ENCODE data around the gene NGEF. TPM values are rescaled to one million over a fixed set of nuclear protein-coding genes. Genes with fewer than 3 reads are reported as not detected.

Gene NGEF
- total and polyA plus RNA-seq, 4 donors = 10.6 to 22.6 (median 10.8) TPM

DNA sequence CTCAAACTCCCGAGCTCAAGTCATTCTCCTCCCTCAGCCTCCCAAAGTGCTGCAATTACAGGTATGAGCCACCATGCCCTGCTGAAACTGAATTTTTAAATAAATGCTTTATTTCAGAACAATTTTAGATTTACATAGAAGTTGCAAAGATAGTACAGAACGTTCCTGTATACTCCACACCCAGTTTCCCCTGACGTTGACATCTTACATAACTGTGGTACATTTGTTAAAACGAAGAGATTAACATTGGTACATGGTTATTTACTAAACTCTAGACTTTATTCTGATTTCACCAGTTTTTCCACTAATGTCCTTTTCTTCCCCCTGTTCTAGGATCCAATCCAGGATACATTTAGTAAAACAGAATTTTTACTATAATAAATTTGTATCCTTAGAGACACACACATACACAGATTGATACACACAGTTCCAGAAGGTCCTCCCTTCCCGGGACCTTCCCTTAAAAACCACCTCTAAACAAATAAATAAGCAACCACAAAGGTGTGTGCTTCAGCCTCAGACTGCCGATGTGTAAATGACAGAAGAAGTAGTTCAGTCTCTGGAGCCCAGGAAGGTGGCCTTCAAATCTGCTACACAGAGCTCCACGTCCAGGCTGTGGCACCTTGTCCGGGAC lies 26.3 kb upstream of the NGEF start (continued):
- TF ChIP-seq, protein P1, sequence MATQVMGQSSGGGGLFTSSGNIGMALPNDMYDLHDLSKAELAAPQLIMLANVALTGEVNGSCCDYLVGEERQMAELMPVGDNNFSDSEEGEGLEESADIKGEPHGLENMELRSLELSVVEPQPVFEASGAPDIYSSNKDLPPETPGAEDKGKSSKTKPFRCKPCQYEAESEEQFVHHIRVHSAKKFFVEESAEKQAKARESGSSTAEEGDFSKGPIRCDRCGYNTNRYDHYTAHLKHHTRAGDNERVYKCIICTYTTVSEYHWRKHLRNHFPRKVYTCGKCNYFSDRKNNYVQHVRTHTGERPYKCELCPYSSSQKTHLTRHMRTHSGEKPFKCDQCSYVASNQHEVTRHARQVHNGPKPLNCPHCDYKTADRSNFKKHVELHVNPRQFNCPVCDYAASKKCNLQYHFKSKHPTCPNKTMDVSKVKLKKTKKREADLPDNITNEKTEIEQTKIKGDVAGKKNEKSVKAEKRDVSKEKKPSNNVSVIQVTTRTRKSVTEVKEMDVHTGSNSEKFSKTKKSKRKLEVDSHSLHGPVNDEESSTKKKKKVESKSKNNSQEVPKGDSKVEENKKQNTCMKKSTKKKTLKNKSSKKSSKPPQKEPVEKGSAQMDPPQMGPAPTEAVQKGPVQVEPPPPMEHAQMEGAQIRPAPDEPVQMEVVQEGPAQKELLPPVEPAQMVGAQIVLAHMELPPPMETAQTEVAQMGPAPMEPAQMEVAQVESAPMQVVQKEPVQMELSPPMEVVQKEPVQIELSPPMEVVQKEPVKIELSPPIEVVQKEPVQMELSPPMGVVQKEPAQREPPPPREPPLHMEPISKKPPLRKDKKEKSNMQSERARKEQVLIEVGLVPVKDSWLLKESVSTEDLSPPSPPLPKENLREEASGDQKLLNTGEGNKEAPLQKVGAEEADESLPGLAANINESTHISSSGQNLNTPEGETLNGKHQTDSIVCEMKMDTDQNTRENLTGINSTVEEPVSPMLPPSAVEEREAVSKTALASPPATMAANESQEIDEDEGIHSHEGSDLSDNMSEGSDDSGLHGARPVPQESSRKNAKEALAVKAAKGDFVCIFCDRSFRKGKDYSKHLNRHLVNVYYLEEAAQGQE (IDR thresholded peaks at IDR 0.05) = no peak
- TF ChIP-seq FOXA1 (IDR thresholded peaks at IDR 0.05) (no peak), YY1 (IDR thresholded peaks at IDR 0.05) (no peak), HNF4G (IDR thresholded peaks at IDR 0.05) (no peak), NR2F2 (IDR thresholded peaks at IDR 0.05) (no peak)

DNA sequence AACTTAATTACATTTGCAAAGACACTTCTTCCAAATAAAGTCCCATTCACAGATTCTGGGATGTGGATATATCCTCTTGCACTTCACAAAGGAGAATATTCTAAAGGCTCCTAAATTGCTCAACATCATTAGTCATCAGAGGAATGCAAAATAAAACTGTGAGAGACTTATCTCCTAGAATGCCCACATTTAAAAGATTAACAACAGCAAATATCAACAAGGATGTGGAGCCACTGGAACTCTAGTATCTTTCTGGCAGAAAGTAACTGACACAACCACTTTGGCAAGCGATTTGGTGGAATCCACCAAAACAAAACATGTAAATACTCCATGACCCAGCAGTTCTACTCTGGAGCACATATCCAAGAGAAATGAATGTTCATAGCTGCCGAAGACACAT lies 24.0 kb upstream of the NGEF start:
- no peak for DNase-seq (ENCODE audit: low spot score)
- Histone ChIP-seq H3K36me3 (ENCODE audit: control insufficient read depth in 4 of 4, insufficient read depth in 3 of 4, low read depth in 1 of 4, low read length in 3 of 4) (no peaks in the 10 kb centered on the region), H3K4me1 (ENCODE audit: control insufficient read depth in 4 of 4, insufficient read depth in 4 of 4, low read length in 3 of 4) (no peaks in the 10 kb centered on the region), H3K4me3 (ENCODE audit: low read depth in 1 of 3, low read length in 3 of 3) (no peak overlapping the region), H3K9me3 (ENCODE audit: control insufficient read depth in 4 of 4, low read length in 3 of 4) (no peaks in the 10 kb centered on the region), H3K27ac (ENCODE audit: low read depth in 1 of 2, low read length in 2 of 2) (no peak overlapping the region), H3K27me3 (ENCODE audit: control insufficient read depth in 4 of 4, insufficient read depth in 4 of 4, low read length in 3 of 4) (no peaks in the 10 kb centered on the region), H3K9ac (ENCODE audit: low read depth in 1 of 2, low read length in 2 of 2) (no peak overlapping the region)
- no peak for TF ChIP-seq RXRA (IDR thresholded peaks at IDR 0.05)
- no peak for TF ChIP-seq JUND (IDR thresholded peaks at IDR 0.05)
- no peak for TF ChIP-seq GABPA (IDR thresholded peaks at IDR 0.05 in 1 of 2, conservative IDR thresholded peaks at IDR 0.05 in 1 of 2)
- TF ChIP-seq, protein P2, sequence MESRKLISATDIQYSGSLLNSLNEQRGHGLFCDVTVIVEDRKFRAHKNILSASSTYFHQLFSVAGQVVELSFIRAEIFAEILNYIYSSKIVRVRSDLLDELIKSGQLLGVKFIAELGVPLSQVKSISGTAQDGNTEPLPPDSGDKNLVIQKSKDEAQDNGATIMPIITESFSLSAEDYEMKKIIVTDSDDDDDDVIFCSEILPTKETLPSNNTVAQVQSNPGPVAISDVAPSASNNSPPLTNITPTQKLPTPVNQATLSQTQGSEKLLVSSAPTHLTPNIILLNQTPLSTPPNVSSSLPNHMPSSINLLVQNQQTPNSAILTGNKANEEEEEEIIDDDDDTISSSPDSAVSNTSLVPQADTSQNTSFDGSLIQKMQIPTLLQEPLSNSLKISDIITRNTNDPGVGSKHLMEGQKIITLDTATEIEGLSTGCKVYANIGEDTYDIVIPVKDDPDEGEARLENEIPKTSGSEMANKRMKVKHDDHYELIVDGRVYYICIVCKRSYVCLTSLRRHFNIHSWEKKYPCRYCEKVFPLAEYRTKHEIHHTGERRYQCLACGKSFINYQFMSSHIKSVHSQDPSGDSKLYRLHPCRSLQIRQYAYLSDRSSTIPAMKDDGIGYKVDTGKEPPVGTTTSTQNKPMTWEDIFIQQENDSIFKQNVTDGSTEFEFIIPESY (IDR thresholded peaks at IDR 0.05) = no peak
- TF ChIP-seq, protein P3, sequence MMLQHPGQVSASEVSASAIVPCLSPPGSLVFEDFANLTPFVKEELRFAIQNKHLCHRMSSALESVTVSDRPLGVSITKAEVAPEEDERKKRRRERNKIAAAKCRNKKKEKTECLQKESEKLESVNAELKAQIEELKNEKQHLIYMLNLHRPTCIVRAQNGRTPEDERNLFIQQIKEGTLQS (IDR thresholded peaks at IDR 0.05) = no peak
- no peak for TF ChIP-seq NR2F2 (IDR thresholded peaks at IDR 0.05)
- no peak for TF ChIP-seq YY1 (IDR thresholded peaks at IDR 0.05)
- no peak for TF ChIP-seq HNF4A (conservative IDR thresholded peaks at IDR 0.05)
- TF ChIP-seq FOXA2 (IDR thresholded peaks at IDR 0.05) = no peak
- no peak for TF ChIP-seq HNF4G (IDR thresholded peaks at IDR 0.05)
- no peak for TF ChIP-seq SP1 (IDR thresholded peaks at IDR 0.05)
- TF ChIP-seq, protein P1 (IDR thresholded peaks at IDR 0.05) = no peak
- TF ChIP-seq, protein P4, sequence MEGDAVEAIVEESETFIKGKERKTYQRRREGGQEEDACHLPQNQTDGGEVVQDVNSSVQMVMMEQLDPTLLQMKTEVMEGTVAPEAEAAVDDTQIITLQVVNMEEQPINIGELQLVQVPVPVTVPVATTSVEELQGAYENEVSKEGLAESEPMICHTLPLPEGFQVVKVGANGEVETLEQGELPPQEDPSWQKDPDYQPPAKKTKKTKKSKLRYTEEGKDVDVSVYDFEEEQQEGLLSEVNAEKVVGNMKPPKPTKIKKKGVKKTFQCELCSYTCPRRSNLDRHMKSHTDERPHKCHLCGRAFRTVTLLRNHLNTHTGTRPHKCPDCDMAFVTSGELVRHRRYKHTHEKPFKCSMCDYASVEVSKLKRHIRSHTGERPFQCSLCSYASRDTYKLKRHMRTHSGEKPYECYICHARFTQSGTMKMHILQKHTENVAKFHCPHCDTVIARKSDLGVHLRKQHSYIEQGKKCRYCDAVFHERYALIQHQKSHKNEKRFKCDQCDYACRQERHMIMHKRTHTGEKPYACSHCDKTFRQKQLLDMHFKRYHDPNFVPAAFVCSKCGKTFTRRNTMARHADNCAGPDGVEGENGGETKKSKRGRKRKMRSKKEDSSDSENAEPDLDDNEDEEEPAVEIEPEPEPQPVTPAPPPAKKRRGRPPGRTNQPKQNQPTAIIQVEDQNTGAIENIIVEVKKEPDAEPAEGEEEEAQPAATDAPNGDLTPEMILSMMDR (IDR thresholded peaks at IDR 0.05; ENCODE audit: low read depth, low read length, missing input control) = no peak
- no peak for TF ChIP-seq FOXA1 (IDR thresholded peaks at IDR 0.05)
- 87% methylated on average over 2 of the region's 2 CpGs for WGBS
